Endometrial microvascular endothelial cells (primary cell): ENCODE data around the gene FAM20C. TPM values are rescaled to one million over a fixed set of nuclear protein-coding genes. Genes with fewer than 3 reads are reported as not detected.

Source experiments
- in situ Hi-C: cut with HindIII; loops from 2 replicates; pipeline ENCODE4 v1.10.0; 2017; ENCODE audit warnings: low sequenced_read_pairs, low pct_unique_long_range_greater_than_20kb; ENCODE audit errors: inconsistent ontology term
- total RNA-seq: library from RNA; depleted of rRNA; stranded (reverse); fragments of >200 nt; gene quantifications from one replicate; pipeline ENCODE4 v1.2.3, GENCODE V29; 2015; ENCODE audit errors: inconsistent ontology term

FAM20C gene
- total RNA-seq, 1 donor from 2014 or later = 9.3 TPM

- in situ Hi-C loops = no loop called here
These were observed 25.4 kb downstream of the FAM20C start for GRCh38 chr7:217781-218180.

DNA sequence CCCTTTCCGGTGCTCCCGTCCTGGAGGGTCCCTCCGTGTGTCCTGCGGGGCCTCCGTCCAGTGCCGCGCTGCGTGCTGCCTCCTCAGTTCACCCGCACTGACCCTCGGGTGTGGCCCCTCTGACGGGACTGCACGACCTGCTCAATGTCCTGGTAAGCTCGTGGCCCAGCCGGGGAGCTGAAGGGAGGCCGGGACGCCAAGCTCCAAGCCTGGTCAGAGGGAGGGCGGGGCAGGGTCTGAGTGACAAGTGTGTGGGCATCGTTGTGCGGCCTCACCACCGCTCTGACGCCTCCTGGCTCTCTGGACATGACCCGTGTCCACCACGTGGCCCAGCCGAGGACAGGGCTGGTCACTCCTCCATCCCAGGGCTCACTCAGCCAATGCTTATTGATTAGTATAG is 25.9 kb downstream of the FAM20C start:
- in situ Hi-C loops = no loop called here

DNA sequence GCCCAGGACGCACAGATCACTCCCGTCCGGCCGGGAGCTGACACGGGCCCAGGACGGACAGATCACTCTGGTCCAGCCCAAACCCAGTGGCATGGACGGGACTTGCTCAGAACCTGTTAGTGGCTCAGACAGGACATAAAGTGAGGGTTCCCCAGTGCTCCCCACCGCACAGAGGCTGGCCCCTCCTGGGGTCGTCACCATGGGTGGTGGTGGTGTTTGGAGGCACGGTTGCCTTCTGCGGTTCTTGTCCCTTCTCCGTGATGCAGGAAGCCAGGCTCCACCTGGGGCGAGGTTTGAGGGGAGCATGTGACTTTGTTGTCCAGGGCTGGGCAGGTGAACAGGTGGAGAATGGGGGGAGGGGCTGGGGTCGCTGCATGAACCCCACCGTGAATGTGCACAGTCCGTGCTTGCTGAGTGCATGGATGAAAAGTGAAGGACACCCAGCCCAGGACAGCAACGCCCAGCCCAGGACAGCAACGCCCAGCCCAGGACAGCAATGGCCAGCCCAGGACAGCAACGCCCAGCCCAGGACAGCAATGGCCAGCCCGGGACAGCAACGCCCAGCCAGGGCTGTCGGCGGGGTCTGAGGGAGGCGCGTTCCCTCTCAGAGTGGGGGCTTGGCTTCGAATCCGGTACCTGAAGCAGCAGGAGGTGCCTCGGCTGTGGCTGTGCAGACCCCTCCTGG is 26.7 kb downstream of the FAM20C start:
- in situ Hi-C loops = no loop called here

GRCh38 chr7:219581-220150 is 27.3 kb downstream of the FAM20C start:
- in situ Hi-C loops = no loop called here

GRCh38 chr7:220151-220841 is 27.9 kb downstream of the FAM20C start:
- in situ Hi-C loops = no loop called here

GRCh38 chr7:221978-222715 is 29.8 kb downstream of the FAM20C start:
- in situ Hi-C loops = no loop called here

GRCh38 chr7:222716-223041 is 30.3 kb downstream of the FAM20C start:
- in situ Hi-C loops = no loop called here

DNA sequence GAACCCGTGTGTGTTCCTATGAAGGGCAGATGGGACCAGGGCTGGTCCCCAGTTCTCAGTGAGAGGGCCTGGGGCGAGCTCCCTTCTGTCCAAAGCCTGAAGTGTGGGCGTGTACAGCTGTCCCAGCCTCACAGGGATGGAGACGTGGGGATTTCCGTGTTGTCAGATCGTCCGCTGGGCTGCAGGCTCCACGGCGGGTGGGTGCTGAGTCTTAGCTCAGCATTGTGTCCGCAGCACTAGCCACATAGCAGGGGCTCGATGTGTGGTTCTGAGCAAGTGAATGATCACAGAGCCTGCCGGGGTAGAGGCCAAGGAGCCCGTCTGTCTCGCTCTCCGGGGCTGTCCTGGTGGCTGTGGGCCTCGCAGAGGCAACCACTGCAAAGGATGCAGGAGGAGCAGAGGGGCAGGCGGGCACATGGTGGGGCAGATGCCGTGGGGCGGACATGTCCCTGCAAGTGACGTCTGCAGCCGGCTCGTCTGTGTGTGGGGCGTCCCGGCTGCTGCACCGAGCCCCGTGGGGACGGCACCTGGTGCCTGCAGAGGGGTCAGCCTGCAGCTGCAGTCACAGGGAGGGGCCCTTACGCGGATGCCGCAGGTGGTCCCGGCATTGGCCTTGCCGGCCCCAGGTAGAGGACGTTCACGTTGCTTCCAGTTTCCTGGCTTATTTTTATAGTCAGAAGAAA is 30.9 kb downstream of the FAM20C start:
- in situ Hi-C loops = no loop called here

- in situ Hi-C loops = no loop called here
These were observed 31.5 kb downstream of the FAM20C start for GRCh38 chr7:223861-224260.

DNA sequence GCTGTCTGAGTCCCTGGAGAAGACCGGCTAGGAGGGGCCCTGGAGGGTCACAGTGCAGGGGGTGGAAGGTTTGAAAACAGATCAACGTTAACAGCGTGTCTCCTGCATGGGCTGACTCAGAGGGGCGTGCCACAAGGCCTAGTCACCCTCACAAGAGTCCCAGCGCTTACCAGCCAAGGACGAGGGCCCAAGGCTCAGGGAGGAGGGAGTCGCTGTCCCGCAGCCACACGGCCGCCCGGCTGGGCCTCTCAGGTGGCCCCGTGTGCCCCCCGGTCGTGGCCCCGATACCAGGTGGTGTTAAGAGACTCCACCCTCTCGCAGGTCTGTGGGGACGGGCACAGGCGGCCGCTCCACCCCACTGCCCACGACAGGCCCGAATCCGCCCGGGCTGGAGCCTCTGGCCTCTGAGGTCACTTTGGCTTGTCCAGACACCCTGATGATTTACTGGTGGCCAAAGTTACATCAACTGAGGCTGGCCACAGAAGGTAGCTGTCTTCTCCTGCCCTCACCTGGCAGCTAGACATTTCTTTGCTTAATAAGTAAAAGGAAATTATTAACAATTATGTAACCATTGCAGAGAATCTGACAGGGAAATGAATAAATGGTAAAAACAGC is 34.0 kb downstream of the FAM20C start:
- in situ Hi-C loops = no loop called here

- in situ Hi-C loops = no loop called here
These were observed 35.6 kb downstream of the FAM20C start for GRCh38 chr7:227926-228325.

GRCh38 chr7:228610-229009 is 36.2 kb downstream of the FAM20C start:
- in situ Hi-C loops = no loop called here

GRCh38 chr7:229184-229964 is 37.0 kb downstream of the FAM20C start:
- in situ Hi-C loops = no loop called here

DNA sequence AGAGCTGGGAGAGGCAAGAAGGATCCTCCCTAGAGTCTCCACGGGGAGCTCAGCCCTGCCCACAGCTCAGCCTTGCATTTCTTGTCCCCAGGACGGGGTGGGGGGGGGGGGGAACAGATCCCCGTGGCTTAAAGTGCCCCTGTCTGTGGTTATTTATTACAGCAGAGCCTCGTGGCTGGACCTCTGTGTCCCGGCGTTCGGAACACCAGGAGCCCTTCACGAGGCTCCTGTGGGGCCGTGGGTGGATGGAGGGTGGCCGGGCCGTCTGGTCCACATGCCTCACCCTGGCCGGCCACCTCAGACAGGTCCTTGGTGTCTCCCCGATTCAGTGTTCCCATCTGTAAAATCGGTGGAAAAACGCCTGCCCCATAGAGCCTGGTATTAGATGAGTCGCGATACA is 37.9 kb downstream of the FAM20C start:
- in situ Hi-C loops = no loop called here

DNA sequence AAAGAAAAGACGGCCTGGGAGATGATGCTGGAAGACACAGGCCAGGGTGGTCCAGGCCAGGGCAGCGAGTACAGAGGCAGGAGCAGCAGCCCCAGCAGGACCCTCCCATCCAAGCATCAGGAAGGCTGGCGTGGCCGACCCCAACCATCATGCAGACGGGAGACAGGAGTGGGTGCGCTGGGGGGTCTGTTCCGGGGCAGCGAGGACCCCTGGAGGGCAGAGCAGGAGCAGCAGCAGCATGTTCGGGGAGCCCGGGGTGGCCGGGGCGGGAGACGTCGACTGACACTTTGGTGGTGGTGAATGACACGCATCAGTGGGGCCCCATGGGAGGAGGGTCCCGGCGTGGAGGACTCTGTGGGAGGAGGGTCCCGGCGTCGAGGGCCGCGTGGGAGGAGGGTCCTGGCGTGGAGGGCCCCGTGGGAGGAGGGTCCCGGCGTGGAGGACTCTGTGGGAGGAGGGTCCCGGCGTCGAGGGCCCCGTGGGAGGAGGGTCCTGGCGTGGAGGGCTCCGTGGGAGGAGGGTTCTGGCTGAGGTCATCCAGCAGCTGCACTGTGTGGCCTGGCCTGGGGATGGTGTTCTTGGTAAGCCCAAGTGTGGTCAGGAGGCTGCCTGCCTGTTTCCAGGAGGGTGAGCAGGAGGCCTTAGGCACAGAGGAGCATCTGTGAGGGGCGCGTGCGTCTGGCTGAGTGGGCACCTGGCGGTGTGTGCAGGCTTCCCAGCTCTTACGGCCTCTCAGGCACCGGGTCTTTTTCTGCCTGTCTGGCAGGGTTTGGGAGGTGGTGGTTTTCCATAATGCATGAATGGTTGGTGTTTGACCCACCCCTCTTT is 38.9 kb downstream of the FAM20C start:
- in situ Hi-C loops = no loop called here

GRCh38 chr7:231858-232246 is 39.5 kb downstream of the FAM20C start:
- in situ Hi-C loops = no loop called here

GRCh38 chr7:232410-233248 is 40.3 kb downstream of the FAM20C start:
- in situ Hi-C loops = no loop called here
